Spleen (tissue), 7 donors: ENCODE measurements around the gene DRGX.

Experiments
- POLR2A ChIP-seq, 3 donors: fragments of 450-650 bp; IDR thresholded peaks; one replicate each; pipeline ENCODE4 v1.5.1; 2017; ENCODE audit warnings: antibody characterized with exemption in 3 of 3, mild to moderate bottlenecking in 1 of 3
- TF ChIP-seq, protein P1 (sequence below), 11 experiments: fragments of 200-600 bp in 7 of 11; fragments of 450-650 bp in 4 of 11; sonication (generic) in 4 of 11; IDR thresholded peaks in 8 of 11; conservative IDR thresholded peaks in 3 of 11; 1 replicate in 7 of 11; 2 replicates in 4 of 11; pipeline versions ENCODE4 v1.4.0 to v1.8.0; 2016 to 2021; ENCODE audit warnings: antibody characterized with exemption in 11 of 11, inconsistent platforms in 4 of 11, mild to moderate bottlenecking in 1 of 11
- donor health status: DM: no; HTN: no; CAD: no; lungs with moderate emphysema.
- donor health status: DM: no; HTN: no; CAD: no.
- donor health status: DM: no; HTN: no; CAD: no.

DNA sequence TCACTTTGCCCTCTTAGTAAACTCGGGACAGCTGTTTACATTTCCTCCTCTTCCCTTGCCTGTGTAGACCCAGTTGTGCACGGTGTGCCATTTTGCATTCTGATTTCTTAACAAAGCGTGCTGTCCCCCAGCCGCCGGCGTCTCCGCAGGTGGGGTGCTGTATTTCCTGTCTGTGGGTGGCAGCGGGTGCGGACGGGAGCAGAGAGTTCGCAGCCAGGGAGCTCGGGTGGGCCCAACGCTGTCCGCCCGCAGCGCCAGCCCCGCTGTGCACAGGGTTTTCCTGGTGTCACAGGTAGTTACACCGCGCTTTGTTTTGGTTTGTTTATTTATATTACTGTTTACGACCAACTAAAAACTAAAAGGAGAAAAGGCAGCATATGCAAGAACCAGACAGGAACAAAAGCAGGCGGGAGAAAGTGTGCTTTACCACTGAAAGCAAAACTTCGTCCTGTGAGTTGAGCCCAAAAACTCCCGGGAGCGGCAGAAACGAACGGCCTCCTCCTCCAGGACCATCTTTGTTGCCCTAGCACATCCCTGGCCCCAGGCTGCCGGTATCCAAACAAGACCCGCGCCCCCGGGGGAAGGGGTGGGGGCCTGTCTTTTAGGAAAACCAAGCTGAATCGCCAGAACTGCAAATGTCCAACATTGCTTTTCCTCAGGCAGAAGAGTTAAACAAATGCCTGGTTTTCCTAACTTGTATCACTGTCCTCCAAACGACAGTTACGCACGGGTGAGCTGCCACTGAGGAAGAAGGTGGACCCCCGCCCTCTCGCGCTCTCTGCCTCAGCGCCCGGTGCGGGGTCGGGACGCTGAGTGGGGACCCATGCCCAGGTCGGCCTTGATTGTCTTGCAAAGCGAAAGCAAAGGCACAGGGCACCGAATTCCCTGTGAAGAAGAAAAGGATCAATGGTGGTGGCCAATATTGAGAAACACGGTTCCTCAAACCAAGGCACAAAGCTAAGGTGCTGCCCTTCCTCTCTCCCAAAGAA lies 45.9 kb upstream of the DRGX start:
- TF ChIP-seq POLR2A (IDR thresholded peaks at IDR 0.05): no peak
- TF ChIP-seq, protein P1, sequence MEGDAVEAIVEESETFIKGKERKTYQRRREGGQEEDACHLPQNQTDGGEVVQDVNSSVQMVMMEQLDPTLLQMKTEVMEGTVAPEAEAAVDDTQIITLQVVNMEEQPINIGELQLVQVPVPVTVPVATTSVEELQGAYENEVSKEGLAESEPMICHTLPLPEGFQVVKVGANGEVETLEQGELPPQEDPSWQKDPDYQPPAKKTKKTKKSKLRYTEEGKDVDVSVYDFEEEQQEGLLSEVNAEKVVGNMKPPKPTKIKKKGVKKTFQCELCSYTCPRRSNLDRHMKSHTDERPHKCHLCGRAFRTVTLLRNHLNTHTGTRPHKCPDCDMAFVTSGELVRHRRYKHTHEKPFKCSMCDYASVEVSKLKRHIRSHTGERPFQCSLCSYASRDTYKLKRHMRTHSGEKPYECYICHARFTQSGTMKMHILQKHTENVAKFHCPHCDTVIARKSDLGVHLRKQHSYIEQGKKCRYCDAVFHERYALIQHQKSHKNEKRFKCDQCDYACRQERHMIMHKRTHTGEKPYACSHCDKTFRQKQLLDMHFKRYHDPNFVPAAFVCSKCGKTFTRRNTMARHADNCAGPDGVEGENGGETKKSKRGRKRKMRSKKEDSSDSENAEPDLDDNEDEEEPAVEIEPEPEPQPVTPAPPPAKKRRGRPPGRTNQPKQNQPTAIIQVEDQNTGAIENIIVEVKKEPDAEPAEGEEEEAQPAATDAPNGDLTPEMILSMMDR (IDR thresholded peaks at IDR 0.05 in 8 of 11, conservative IDR thresholded peaks at IDR 0.05 in 3 of 11): no peak
